ENCODE data around the gene DOCK2. TPM values are rescaled to one million over a fixed set of nuclear protein-coding genes. Genes with fewer than 3 reads are reported as not detected.
A peak's percentile ranks its signal among the peaks of the same experiment; 100 is the strongest.

Gene DOCK2
- total RNA-seq, 2 experiments from 2014 or later = 248 to 270 TPM

DNA sequence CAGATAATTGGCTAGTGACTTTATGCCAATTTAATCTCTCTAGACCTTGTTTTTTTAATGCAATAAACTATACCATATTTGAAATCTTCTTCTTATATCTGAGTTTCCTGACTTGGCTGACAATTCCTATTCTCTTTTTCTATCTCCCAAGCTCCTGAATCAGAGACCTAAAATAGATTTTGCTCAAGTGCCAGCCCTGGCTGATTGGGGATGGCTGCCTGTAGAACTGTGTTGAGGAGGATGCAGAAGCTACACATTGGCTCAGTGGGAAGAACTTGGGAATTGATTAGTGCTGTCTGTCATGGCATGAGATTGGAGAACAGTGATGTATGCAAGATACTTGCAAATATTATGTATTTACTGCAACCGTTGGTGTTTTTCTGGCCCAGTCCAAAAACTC lies 210.4 kb downstream of the DOCK2 start:
- POLR2A ChIA-PET = no interaction called here
- Mint-ChIP-seq H3K4me1 (peaks cover 2% of the 10 kb centered on the region), H3K27me3 (no peaks in the 10 kb centered on the region), H3K27ac (no peak overlapping the region), H3K4me3 (no peak overlapping the region), H3K9me3 (peaks cover 22% of the 10 kb centered on the region), H3K36me3 (ENCODE audit: low read depth) (peaks cover 88% of the 10 kb centered on the region)
- CTCF ChIA-PET = no interaction called here
- DNase-seq = no peak

DNA sequence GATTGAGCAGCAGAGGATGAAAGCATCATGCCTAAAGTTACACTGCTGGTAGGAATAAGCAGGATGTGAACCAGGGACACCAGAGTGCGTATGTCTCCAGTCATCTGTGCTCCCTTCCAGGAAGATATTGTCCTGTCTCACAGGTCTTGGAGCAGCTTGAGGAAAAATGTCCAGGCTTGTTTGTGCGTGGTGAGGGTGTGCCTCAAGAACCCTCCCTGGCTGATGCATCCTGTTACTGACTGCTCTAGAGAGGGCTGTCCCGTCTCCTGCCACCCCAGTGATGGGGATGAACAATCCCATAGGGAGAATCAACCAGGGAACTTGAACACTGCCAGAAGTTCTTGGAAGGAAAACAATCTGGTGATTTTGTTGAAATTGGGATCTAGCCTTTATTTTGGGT lies 211.2 kb downstream of the DOCK2 start:
- no peak for DNase-seq
- POLR2A ChIA-PET = no interaction called here
- peaks cover 2% of the 10 kb centered on the region for H3K4me1 Mint-ChIP-seq
- H3K27ac Mint-ChIP-seq = no peak overlapping the region
- no peak overlapping the region for H3K4me3 Mint-ChIP-seq
- H3K27me3 Mint-ChIP-seq = no peaks in the 10 kb centered on the region
- H3K9me3 Mint-ChIP-seq = peaks cover 27% of the 10 kb centered on the region
- H3K36me3 Mint-ChIP-seq (ENCODE audit: low read depth) = peaks cover 88% of the 10 kb centered on the region
- CTCF ChIA-PET = no interaction called here

GRCh38 chr5:169848792-169849191 lies 211.7 kb downstream of the DOCK2 start:
- peaks cover 4% of the 10 kb centered on the region for H3K4me1 Mint-ChIP-seq
- DNase-seq = no peak
- ChIA-PET POLR2A (no interaction called here), CTCF (no interaction called here)
- H3K9me3 Mint-ChIP-seq = peaks cover 27% of the 10 kb centered on the region
- H3K4me3 Mint-ChIP-seq = no peak overlapping the region
- H3K36me3 Mint-ChIP-seq (ENCODE audit: low read depth) = peaks cover 87% of the 10 kb centered on the region
- H3K27ac Mint-ChIP-seq = no peak overlapping the region
- no peaks in the 10 kb centered on the region for H3K27me3 Mint-ChIP-seq

- no peak overlapping the region for H3K27ac Mint-ChIP-seq
- ChIA-PET POLR2A (no interaction called here), CTCF (no interaction called here)
- H3K36me3 Mint-ChIP-seq (ENCODE audit: low read depth) = peaks cover 86% of the 10 kb centered on the region
- DNase-seq = no peak
- H3K4me3 Mint-ChIP-seq = no peak overlapping the region
- peaks cover 30% of the 10 kb centered on the region for H3K9me3 Mint-ChIP-seq
- H3K4me1 Mint-ChIP-seq = peaks cover 4% of the 10 kb centered on the region
- H3K27me3 Mint-ChIP-seq = no peaks in the 10 kb centered on the region
These were observed 213.3 kb downstream of the DOCK2 start for GRCh38 chr5:169850409-169850808.

DNA sequence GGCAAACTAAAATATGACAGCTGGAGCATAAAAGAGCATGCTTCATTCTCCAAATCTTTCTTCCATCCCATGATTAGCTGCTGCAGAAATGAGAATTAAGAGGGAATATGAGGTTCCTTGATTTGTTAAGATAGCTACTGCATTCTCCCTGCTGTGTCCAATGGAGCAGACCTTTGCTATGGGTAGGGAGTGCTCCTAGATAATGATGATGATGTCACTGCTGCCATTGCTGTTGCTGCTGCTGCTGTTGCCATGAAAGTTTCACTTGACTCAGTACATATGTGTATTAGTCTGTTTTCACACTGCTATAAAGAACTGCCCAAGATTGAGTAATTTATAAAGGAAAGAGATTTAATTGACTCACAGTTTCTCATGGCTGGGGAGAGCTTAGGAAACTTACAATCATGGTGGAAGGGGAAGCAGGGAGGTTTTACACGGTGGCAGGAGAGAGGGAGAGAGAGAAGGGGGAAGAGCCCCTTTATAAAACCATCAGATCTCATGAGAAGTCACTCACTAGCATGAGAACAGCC lies 214.3 kb downstream of the DOCK2 start:
- ChIA-PET CTCF (interaction anchor here (0.6 kb wide), 1 partner anchor 50 kb away, joined by 5 read pairs; no protein-coding TSS in a partner anchor), POLR2A (no interaction called here)
- no peak for DNase-seq
- Mint-ChIP-seq H3K4me3 (no peak overlapping the region), H3K4me1 (peaks cover 7% of the 10 kb centered on the region), H3K9me3 (peaks cover 33% of the 10 kb centered on the region), H3K36me3 (ENCODE audit: low read depth) (peaks cover 89% of the 10 kb centered on the region), H3K27ac (no peak overlapping the region), H3K27me3 (no peaks in the 10 kb centered on the region)

DNA sequence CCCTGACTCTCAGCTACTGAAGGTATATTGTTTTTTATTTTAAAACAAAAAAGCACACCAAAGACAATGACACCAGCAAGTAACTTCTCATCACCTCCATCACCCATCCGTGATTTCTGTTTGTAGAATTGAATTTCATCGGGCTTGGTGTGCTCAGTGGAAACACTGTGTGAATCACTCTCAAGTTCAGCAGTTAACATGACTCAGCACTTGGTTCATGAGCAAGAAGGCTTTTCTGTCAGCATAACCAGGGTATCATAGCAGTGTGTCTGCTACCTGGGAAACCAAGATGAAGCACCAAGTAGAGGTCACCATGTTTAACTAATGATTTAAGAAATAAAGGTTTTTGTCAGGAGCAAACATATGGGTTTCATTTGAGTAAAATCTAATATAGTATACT lies 219.5 kb downstream of the DOCK2 start:
- ChIA-PET POLR2A (no interaction called here), CTCF (no interaction called here)
- Mint-ChIP-seq H3K36me3 (ENCODE audit: low read depth) (peaks cover 60% of the 10 kb centered on the region), H3K4me3 (no peak overlapping the region), H3K27ac (no peak overlapping the region), H3K27me3 (no peaks in the 10 kb centered on the region), H3K9me3 (peaks cover 12% of the 10 kb centered on the region), H3K4me1 (peaks cover 24% of the 10 kb centered on the region)
- no peak for DNase-seq

- peak overlapping the region; percentile 56 for H3K27ac Mint-ChIP-seq
- POLR2A ChIA-PET = no interaction called here
These were observed 223.5 kb downstream of the DOCK2 start for GRCh38 chr5:169860585-169860984.

GRCh38 chr5:169861433-169861832 lies 224.4 kb downstream of the DOCK2 start:
- no peak for DNase-seq
- Mint-ChIP-seq H3K9me3 (no peaks in the 10 kb centered on the region), H3K27ac (no peak overlapping the region), H3K4me3 (no peak overlapping the region), H3K27me3 (no peaks in the 10 kb centered on the region), H3K4me1 (peaks cover 19% of the 10 kb centered on the region), H3K36me3 (ENCODE audit: low read depth) (peaks cover 29% of the 10 kb centered on the region)
- ChIA-PET POLR2A (no interaction called here), CTCF (no interaction called here)

More at GRCh38 chr5:169860585-169860984, 223.5 kb downstream of the DOCK2 start:
- peaks cover 2% of the 10 kb centered on the region for H3K9me3 Mint-ChIP-seq
- no peak for DNase-seq
- no peaks in the 10 kb centered on the region for H3K27me3 Mint-ChIP-seq
- H3K4me1 Mint-ChIP-seq = peaks cover 21% of the 10 kb centered on the region
- CTCF ChIA-PET = no interaction called here
- peaks cover 36% of the 10 kb centered on the region for H3K36me3 Mint-ChIP-seq (ENCODE audit: low read depth)
- H3K4me3 Mint-ChIP-seq = no peak overlapping the region

- peaks cover 30% of the 10 kb centered on the region for H3K36me3 Mint-ChIP-seq (ENCODE audit: low read depth)
- H3K9me3 Mint-ChIP-seq = no peaks in the 10 kb centered on the region
- no peak overlapping the region for H3K27ac Mint-ChIP-seq
- H3K4me3 Mint-ChIP-seq = no peak overlapping the region
- no peaks in the 10 kb centered on the region for H3K27me3 Mint-ChIP-seq
- ChIA-PET CTCF (no interaction called here), POLR2A (no interaction called here)
- peaks cover 19% of the 10 kb centered on the region for H3K4me1 Mint-ChIP-seq
- DNase-seq = no peak
These were observed 224.9 kb downstream of the DOCK2 start for GRCh38 chr5:169861934-169862333.

DNA sequence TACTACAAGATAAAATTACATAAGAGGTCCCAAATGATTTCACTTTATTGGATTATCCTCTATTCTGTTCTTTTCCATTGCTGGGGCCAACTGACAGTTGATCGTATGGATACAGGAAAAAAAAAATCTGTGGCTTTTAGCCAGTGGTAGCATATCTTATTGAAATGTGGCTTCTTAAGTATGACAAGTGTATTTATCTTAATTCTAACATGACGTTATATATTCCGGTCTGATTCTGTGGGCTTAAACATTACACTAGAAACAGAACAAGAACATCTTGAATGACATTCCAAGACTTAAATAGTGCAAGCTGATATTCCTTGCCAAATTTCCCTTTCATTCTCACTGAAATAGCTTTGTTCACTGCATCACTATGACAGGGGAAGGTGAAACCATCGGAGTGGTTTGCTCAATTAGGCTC lies 225.3 kb downstream of the DOCK2 start:
- H3K27ac Mint-ChIP-seq = no peak overlapping the region
- ChIA-PET CTCF (no interaction called here), POLR2A (no interaction called here)
- H3K27me3 Mint-ChIP-seq = no peaks in the 10 kb centered on the region
- no peaks in the 10 kb centered on the region for H3K9me3 Mint-ChIP-seq
- H3K4me3 Mint-ChIP-seq = no peak overlapping the region
- H3K36me3 Mint-ChIP-seq (ENCODE audit: low read depth) = peaks cover 28% of the 10 kb centered on the region
- no peak for DNase-seq
- peaks cover 19% of the 10 kb centered on the region for H3K4me1 Mint-ChIP-seq

DNA sequence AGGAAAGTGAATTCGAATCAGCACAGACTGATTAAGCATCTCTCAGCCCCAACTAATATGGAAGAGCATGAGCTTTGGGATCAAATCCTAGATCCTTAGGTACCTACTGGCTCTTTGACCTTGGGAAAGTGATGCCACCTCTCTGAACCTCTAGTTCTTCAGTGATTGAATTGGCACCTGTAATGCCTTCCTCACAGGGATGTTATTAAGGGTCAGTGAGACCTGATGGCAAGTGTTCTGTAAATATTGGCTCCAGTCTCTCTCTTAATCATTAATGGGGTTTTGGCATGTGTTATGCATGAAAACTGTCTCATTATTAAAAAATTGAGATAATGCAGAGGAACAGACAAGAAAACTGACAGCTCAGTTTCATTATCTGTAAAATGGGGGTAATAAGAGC lies 227.4 kb downstream of the DOCK2 start:
- H3K4me3 Mint-ChIP-seq = no peak overlapping the region
- no peak for DNase-seq
- H3K4me1 Mint-ChIP-seq = peaks cover 15% of the 10 kb centered on the region
- no peaks in the 10 kb centered on the region for H3K27me3 Mint-ChIP-seq
- H3K36me3 Mint-ChIP-seq (ENCODE audit: low read depth) = peaks cover 23% of the 10 kb centered on the region
- ChIA-PET CTCF (no interaction called here), POLR2A (no interaction called here)
- H3K27ac Mint-ChIP-seq = no peak overlapping the region
- H3K9me3 Mint-ChIP-seq = no peaks in the 10 kb centered on the region

DNA sequence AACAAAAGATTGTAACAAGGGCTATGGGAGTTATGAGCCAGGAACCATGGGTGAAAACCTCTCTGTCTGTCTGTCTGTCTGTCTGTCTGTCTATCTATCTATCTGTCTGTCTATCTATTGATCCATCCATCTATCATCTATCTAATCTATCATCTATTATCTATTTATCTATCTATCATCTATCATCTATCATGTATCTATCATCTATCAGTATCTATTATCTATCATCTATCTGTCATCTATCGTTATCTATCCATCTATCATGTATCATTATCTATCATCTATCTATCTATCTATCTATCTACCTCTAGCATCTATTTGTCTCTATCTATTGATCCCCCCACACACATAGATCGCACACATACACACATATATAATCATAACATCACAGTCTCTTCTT lies 230.3 kb downstream of the DOCK2 start:
- no peak overlapping the region for H3K4me3 Mint-ChIP-seq
- no peak for DNase-seq
- no peaks in the 10 kb centered on the region for H3K27me3 Mint-ChIP-seq
- H3K36me3 Mint-ChIP-seq (ENCODE audit: low read depth) = peaks cover 23% of the 10 kb centered on the region
- ChIA-PET POLR2A (no interaction called here), CTCF (no interaction called here)
- no peaks in the 10 kb centered on the region for H3K4me1 Mint-ChIP-seq
- no peaks in the 10 kb centered on the region for H3K9me3 Mint-ChIP-seq
- H3K27ac Mint-ChIP-seq = no peak overlapping the region

DNA sequence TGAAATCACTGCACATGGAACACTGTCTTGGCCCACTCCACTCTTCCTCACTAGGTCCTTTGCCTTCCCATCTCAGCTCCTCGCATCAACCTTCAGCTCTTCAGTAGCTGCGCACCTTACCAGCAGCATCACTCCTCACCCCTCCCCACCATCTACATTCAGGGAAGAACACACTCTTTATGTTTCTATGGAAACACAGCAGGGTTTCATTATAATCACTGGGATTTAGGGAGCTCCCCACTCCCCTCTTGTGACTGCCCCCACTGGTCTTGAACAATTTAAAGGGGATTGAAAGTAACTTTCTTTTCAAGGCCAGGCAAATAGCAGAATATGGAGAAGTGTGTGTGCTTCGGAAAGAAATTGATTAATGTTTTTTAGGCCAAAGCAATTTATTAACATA lies 232.0 kb downstream of the DOCK2 start:
- Mint-ChIP-seq H3K4me3 (no peak overlapping the region), H3K4me1 (no peaks in the 10 kb centered on the region), H3K9me3 (no peaks in the 10 kb centered on the region), H3K27me3 (no peaks in the 10 kb centered on the region), H3K36me3 (ENCODE audit: low read depth) (peaks cover 20% of the 10 kb centered on the region), H3K27ac (no peak overlapping the region)
- ChIA-PET POLR2A (interaction anchor here (0.5 kb wide), 1 partner anchor 1400 kb away, joined by 4 read pairs; no protein-coding TSS in a partner anchor), CTCF (no interaction called here)
- no peak for DNase-seq

GRCh38 chr5:169870211-169870610 lies 233.1 kb downstream of the DOCK2 start:
- ChIA-PET CTCF (no interaction called here), POLR2A (no interaction called here)
- DNase-seq = no peak
- H3K4me1 Mint-ChIP-seq = no peaks in the 10 kb centered on the region
- no peak overlapping the region for H3K27ac Mint-ChIP-seq
- H3K36me3 Mint-ChIP-seq (ENCODE audit: low read depth) = peaks cover 25% of the 10 kb centered on the region
- no peak overlapping the region for H3K4me3 Mint-ChIP-seq
- H3K9me3 Mint-ChIP-seq = no peaks in the 10 kb centered on the region
- no peaks in the 10 kb centered on the region for H3K27me3 Mint-ChIP-seq

All from activated CD4-positive, alpha-beta memory T cell treated with anti-CD3 and anti-CD28 coated beads, Interleukin-2, amount 10 ng/mL, durations not matched to agents 7 days and 5 days (primary cell).